HEK293T (cell line): ENCODE data around the gene DCBLD1.

Experiments used
- BHLHE40 ChIP-seq: fragments of 450-650 bp; IDR thresholded peaks from 2 replicates; pipeline ENCODE4 v1.6.1; 2016; ENCODE audit warnings: mild to moderate bottlenecking, moderate library complexity, borderline replicate concordance
- FOXM1 ChIP-seq: fragments of 450-650 bp; IDR thresholded peaks from 2 replicates; pipeline ENCODE4 v1.6.1; 2017; ENCODE audit warnings: mild to moderate bottlenecking, borderline replicate concordance
- LEF1 ChIP-seq: fragments of 450-650 bp; IDR thresholded peaks from 2 replicates; pipeline ENCODE4 v1.6.1; 2017; ENCODE audit warnings: mild to moderate bottlenecking, borderline replicate concordance
- SP1 ChIP-seq: fragments of 450-650 bp; IDR thresholded peaks from 2 replicates; pipeline ENCODE4 v1.6.1; 2017
- SUZ12 ChIP-seq: fragments of 450-650 bp; IDR thresholded peaks from 2 replicates; pipeline ENCODE4 v1.6.1; 2016; ENCODE audit warnings: mild to moderate bottlenecking

- TF ChIP-seq SUZ12 (no peak), BHLHE40 (no peak), SP1 (no peak), LEF1 (no peak), FOXM1 (no peak)
Observed at GRCh38 chr6:117530467-117531242, 48.2 kb downstream of the DCBLD1 start.
